Fibroblast of pulmonary artery (primary cell): ENCODE results near the gene NHLRC2.

Source experiments
- DNase-seq: peaks from one replicate; pipeline ENCODE4 v3.0.0-alpha.2; 2010; ENCODE audit warnings: low read depth
- H3K4me3 ChIP-seq: replicated peaks from 2 replicates; pipeline ENCODE4 v1.5.1; 2011; ENCODE audit warnings: low read depth, mild to moderate bottlenecking, control low read depth, low read length, moderate library complexity
- CTCF ChIP-seq: IDR thresholded peaks from 2 replicates; pipeline ENCODE4 v1.5.1; 2011; ENCODE audit warnings: mild to moderate bottlenecking, control low read depth, low read length, inconsistent platforms; ENCODE audit errors: missing control alignments

Gene NHLRC2

GRCh38 chr10:113922787-113923570, 68.5 kb downstream of the NHLRC2 start:
- no peak for TF ChIP-seq CTCF
- no peak overlapping the region for H3K4me3 ChIP-seq
- no peak for DNase-seq

- H3K4me3 ChIP-seq: no peak overlapping the region
- TF ChIP-seq CTCF: no peak
- DNase-seq: no peak
These were observed 69.7 kb downstream of the NHLRC2 start for GRCh38 chr10:113924186-113924585.

DNA sequence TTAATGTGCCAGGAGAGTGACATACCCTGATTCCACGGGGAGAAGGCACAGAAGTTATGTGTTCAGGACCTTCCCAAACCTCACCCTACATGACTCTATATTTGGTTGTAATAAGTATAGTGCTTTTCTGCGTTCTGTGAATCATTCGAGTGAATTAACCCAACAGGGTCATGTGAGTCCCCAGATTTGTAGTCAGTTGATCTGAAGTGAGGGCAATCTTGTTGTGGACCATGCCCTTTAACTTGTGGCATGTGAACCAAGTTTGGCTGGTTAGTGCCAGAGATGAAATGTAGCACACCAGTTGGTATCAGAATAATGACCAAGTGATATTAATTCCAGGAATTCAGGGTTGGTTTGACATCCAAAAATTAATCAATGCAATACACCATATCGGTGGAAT, 70.2 kb downstream of the NHLRC2 start:
- no peak for DNase-seq
- TF ChIP-seq CTCF: no peak
- H3K4me3 ChIP-seq: no peak overlapping the region

DNA sequence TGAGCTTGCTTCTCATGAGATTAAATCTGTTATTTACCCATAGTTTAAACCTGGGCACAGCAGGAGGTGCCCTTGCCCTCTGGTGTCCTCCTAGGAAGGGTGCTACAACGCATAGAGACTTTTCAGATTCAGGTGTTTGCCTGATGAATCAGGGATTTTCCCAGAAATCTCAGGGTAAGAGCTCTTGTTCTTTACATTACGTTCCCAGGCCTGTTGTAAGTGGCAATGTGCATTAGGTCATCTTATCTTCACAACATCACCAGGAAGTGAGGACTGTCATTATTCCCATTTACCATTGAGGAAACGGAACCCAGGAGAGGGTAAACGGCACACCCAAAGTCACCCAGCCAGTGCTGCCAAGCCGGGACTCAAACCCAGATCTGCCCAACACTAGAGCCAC, 73.0 kb downstream of the NHLRC2 start:
- no peak for TF ChIP-seq CTCF
- H3K4me3 ChIP-seq: no peak overlapping the region
- no peak for DNase-seq

DNA sequence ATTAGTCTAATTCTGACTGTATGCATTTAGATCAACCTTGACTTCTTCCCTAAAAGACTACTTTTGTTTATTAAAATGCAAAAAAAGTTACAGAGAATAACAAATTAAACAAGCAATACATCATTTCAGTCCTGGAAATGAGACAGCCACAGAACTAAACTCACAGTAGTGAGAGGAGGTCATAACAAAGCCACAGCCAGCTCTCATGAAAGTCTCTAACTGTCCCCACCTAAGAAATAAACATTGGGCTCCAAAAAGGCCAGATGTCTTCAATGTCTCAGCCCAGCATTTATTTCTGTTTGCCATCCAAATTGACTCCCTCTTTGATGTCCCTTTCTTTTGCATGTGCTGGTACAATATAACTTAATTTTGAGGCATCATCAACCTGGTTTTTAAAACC, 74.4 kb downstream of the NHLRC2 start:
- TF ChIP-seq CTCF: no peak
- H3K4me3 ChIP-seq: no peak overlapping the region
- DNase-seq: no peak

DNA sequence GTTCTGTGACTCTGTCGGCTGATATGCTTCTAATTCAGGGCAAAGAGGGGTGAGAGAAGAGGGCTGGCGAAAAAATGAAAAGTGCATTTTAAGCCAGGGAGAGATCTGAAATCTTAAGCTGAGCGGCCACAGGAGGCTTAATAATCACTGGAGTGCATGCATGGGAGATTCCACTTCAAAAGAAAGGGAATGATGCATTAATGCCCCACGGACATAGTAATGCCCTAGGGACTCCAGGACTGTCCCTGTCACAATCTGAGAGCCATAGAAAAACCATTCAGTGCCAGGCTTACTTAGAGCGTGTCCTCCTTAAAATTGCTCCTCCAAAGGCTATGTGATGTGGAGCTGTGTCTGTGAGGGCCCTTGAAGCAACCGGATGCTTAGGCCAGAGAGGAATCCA, 75.1 kb downstream of the NHLRC2 start:
- no peak for TF ChIP-seq CTCF
- no peak overlapping the region for H3K4me3 ChIP-seq
- DNase-seq: no peak

DNA sequence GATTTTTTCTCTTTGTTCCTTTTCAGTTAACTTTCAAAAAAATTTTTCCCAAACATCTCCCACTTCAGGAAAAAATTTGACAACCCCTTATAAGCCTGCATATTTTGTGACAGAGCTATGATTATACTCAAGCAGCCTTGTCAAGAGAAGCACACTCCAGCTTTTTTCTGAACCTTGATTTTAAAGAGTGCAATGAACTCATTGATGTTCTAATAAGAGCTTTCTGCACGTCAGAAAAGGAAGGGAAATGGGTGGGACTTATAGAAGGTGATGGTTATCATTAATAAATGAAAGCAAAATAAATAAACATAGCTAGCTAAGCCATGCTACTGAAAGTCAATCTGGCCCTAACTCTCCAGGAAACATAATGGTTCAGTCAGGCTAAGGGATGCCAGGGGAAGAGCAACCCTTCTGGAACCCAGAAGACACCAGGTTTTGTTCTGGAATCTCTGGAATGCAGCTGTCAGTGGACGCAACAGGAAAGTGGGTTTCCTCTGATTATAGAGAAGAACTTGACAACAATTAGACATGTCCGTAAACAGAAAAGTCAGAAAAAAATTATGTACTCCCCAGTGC, 76.1 kb downstream of the NHLRC2 start:
- H3K4me3 ChIP-seq: no peak overlapping the region
- DNase-seq: no peak
- TF ChIP-seq CTCF: no peak
